Measurements from ENCODE around the gene HOXD1.

The HOXD1 gene

DNA sequence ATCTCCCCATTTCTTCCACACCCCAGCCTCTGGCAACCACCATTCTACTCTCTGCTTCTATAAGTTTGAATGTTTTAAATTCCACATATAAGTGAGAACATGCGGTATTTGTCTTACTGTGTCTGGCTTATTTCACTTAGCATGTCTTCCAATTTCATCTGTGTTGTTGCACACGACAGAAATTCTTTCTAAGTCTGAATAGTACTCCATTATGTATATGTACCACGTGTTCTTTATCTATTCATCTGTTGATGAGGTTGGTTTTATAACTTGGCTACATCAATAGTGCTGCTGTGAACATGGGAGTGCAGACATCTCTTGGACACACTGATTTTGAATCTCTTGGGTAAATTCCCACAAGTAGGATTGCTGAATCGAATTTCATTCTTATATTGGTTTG is 49.0 kb downstream of the HOXD1 start:
- H3K9ac ChIP-seq (ENCODE audit: insufficient read length, low read depth): no peak overlapping the region
- H3K36me3 ChIP-seq (ENCODE audit: insufficient read depth, insufficient read length, low read length): no peaks in the 10 kb centered on the region
- H3K27me3 ChIP-seq (ENCODE audit: insufficient read depth, insufficient read length): no peaks in the 10 kb centered on the region
- H3K4me3 ChIP-seq (ENCODE audit: insufficient read length, low read depth): no peak overlapping the region
- no peak for DNase-seq (ENCODE audit: low read depth, low spot score)
- no peaks in the 10 kb centered on the region for H3K4me1 ChIP-seq (ENCODE audit: insufficient read depth, insufficient read length)
- no peaks in the 10 kb centered on the region for H3K9me3 ChIP-seq (ENCODE audit: insufficient read depth, low read length)
- no peak for TF ChIP-seq ZNF274 (IDR thresholded peaks at IDR 0.05; ENCODE audit: low read depth, low read length)
- TF ChIP-seq YY1 (IDR thresholded peaks at IDR 0.05; ENCODE audit: insufficient read depth, insufficient read length): no peak
- no peak for TF ChIP-seq SUZ12 (IDR thresholded peaks at IDR 0.05; ENCODE audit: extremely low read depth, insufficient read depth, insufficient read length)

DNA sequence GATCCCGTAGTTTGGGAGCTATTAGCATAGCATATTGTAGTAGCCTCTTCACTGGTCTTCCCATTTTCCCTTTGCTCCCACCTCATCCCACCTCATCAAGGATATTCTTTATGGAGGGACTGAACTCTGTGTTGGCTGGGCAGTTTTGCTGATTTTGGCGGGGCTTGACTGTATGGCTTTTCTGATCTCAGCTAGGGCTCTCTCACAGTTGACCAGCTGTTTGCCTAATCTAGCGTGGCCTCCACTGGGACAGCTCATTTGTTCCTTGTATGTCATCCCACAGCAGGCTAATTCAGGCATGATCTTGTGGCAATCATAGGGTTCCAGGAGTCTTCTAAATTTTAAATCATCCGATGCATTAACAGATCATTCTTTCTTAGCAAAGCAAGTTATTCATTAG is 50.6 kb downstream of the HOXD1 start:
- DNase-seq (ENCODE audit: low read depth, low spot score): no peak
- no peaks in the 10 kb centered on the region for H3K9me3 ChIP-seq (ENCODE audit: insufficient read depth, low read length)
- no peak for TF ChIP-seq SUZ12 (IDR thresholded peaks at IDR 0.05; ENCODE audit: extremely low read depth, insufficient read depth, insufficient read length)
- TF ChIP-seq YY1 (IDR thresholded peaks at IDR 0.05; ENCODE audit: insufficient read depth, insufficient read length): no peak
- no peak for TF ChIP-seq ZNF274 (IDR thresholded peaks at IDR 0.05; ENCODE audit: low read depth, low read length)
- no peaks in the 10 kb centered on the region for H3K4me1 ChIP-seq (ENCODE audit: insufficient read depth, insufficient read length)
- no peaks in the 10 kb centered on the region for H3K27me3 ChIP-seq (ENCODE audit: insufficient read depth, insufficient read length)
- no peaks in the 10 kb centered on the region for H3K36me3 ChIP-seq (ENCODE audit: insufficient read depth, insufficient read length, low read length)
- H3K4me3 ChIP-seq (ENCODE audit: insufficient read length, low read depth): no peak overlapping the region
- no peak overlapping the region for H3K9ac ChIP-seq (ENCODE audit: insufficient read length, low read depth)

DNA sequence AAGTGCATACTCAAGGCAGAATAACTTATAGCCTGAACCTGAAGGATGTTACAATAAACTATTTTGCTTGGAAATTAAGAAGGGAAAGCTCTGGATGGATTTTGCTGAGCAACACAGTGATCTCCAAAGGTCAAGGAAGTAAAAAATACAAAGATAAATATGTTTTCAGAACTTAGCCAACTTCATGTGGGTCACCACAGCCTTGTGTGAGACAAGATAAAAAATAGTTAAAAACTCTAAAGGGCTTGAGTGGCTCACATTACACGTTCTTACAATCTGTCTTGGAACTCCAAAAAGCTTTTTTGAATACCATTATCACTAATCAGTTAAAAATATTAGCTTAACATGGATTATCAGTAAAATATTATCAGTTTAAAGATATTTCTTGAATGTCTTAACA is 51.8 kb downstream of the HOXD1 start:
- TF ChIP-seq ZNF274 (IDR thresholded peaks at IDR 0.05; ENCODE audit: low read depth, low read length): no peak
- TF ChIP-seq SUZ12 (IDR thresholded peaks at IDR 0.05; ENCODE audit: extremely low read depth, insufficient read depth, insufficient read length): no peak
- no peak for TF ChIP-seq YY1 (IDR thresholded peaks at IDR 0.05; ENCODE audit: insufficient read depth, insufficient read length)
- Histone ChIP-seq H3K9me3 (ENCODE audit: insufficient read depth, low read length) (no peaks in the 10 kb centered on the region), H3K4me1 (ENCODE audit: insufficient read depth, insufficient read length) (no peaks in the 10 kb centered on the region), H3K36me3 (ENCODE audit: insufficient read depth, insufficient read length, low read length) (no peaks in the 10 kb centered on the region), H3K4me3 (ENCODE audit: insufficient read length, low read depth) (no peak overlapping the region), H3K27me3 (ENCODE audit: insufficient read depth, insufficient read length) (no peaks in the 10 kb centered on the region), H3K9ac (ENCODE audit: insufficient read length, low read depth) (no peak overlapping the region)
- DNase-seq (ENCODE audit: low read depth, low spot score): no peak

Measured in NT2/D1 (cell line).